ENCODE results near the gene SH3GL1. TPM values are rescaled to one million over a fixed set of nuclear protein-coding genes. Genes with fewer than 3 reads are reported as not detected.

SH3GL1 gene
- total and polyA plus RNA-seq, 2 of the 4 experiments (the other 2 are of a cell fraction): 28.1 to 138 TPM

GRCh38 chr19:4365341-4365740 is 35.0 kb downstream of the SH3GL1 start:
- Histone ChIP-seq H2BK15ac (ENCODE audit: low read depth, low read length) (no peak overlapping the region), H4K8ac (ENCODE audit: low read depth in 2 of 2, low read length in 2 of 2) (no peak overlapping the region), H3K4ac (ENCODE audit: low read depth, low read length) (no peak overlapping the region), H2BK5ac (ENCODE audit: low read depth, low read length, poor library complexity, severe bottlenecking) (no peak overlapping the region), H4K91ac (ENCODE audit: insufficient read depth, low read depth, low read length) (no peak overlapping the region), H4K5ac (ENCODE audit: low read depth, low read length) (no peak overlapping the region), H3K9me3 (ENCODE audit: control insufficient read depth, insufficient read depth, low read length) (no peaks in the 10 kb centered on the region), H2AFZ (replicated peaks; ENCODE audit: low read length, poor library complexity) (no peak overlapping the region), H3K56ac (ENCODE audit: extremely low read depth, insufficient read depth, low read length) (no peak overlapping the region), H2AK5ac (ENCODE audit: low read depth, low read length) (no peak overlapping the region), H3K23ac (ENCODE audit: low read depth, low read length) (no peak overlapping the region), H3K9me1 (ENCODE audit: insufficient read depth, low read length) (peaks cover 12% of the 10 kb centered on the region), H3K4me2 (ENCODE audit: low read depth, low read length) (no peak overlapping the region), H4K20me1 (ENCODE audit: insufficient read depth, low read length) (peaks cover 33% of the 10 kb centered on the region), H3K4me1 (ENCODE audit: control insufficient read depth, insufficient read depth, low read length) (peaks cover 23% of the 10 kb centered on the region), H2BK120ac (ENCODE audit: low read depth, low read length) (no peak overlapping the region), H3K4me3 (ENCODE audit: insufficient read depth, low read depth, low read length) (no peak overlapping the region), H3K18ac (ENCODE audit: low read depth, low read length) (no peak overlapping the region), H3K79me1 (ENCODE audit: low read depth in 1 of 2, low read length in 2 of 2) (peaks cover 8 to 66% of the 10 kb centered on the region in 2 experiments), H3K27ac (ENCODE audit: insufficient read depth, low read length) (no peak overlapping the region), H3K27me3 (ENCODE audit: control insufficient read depth, insufficient read depth, low read length) (no peaks in the 10 kb centered on the region), H2BK20ac (ENCODE audit: low read depth, low read length) (no peak overlapping the region), H3K36me3 (ENCODE audit: control insufficient read depth, insufficient read depth, low read length) (peaks cover 54% of the 10 kb centered on the region), H3K9ac (ENCODE audit: low read depth, low read length) (no peak overlapping the region), H2AK9ac (replicated peaks; ENCODE audit: low read depth, low read length, poor library complexity) (no peak overlapping the region), H3K14ac (replicated peaks; ENCODE audit: low read depth, low read length) (no peak overlapping the region)
- intact Hi-C loops (cut with micrococcal nuclease): no loop called here
- WGBS, 2 experiments (ENCODE audit: extremely low coverage in 2 of 2, insufficient read length in 1 of 2): 98% methylated on average over 6 of the region's 16 CpGs; no CpG with 5 or more reads in 1 of the 2 experiments
- dilution Hi-C loops (cut with HindIII; ENCODE audit: low sequenced_read_pairs, unreplicated experiment): no loop called here
- DNase-seq (no peak), ATAC-seq (ENCODE audit: low read depth) (no peak)
- ChIA-PET CTCF (no interaction called here), POLR2A (ENCODE audit: unreplicated experiment) (no interaction called here)
- in situ Hi-C loops (cut with MboI; ENCODE audit: low sequenced_read_pairs): no loop called here
- BruUV-seq (replicated peaks): no TSS peak
- no peak for TF ChIP-seq MAFK (IDR thresholded peaks at IDR 0.05; ENCODE audit: low read depth, low read length)
- no peak for TF ChIP-seq POLR2A (IDR thresholded peaks at IDR 0.05; ENCODE audit: low read depth, low read length)
- no peak for TF ChIP-seq CTCF (conservative IDR thresholded peaks at IDR 0.05; ENCODE audit: low read depth, low read length)
- no peak for TF ChIP-seq NFE2L2 (IDR thresholded peaks at IDR 0.05; ENCODE audit: low read depth, low read length)

Data from IMR-90 (cell line).